Tibial artery (tissue), 4 donors: ENCODE results near the gene CPSF3.
A peak's percentile ranks its signal among the peaks of the same experiment; 100 is the strongest.

Experiments
- DNase-seq, 2 donors: peaks; one replicate each; pipeline ENCODE4 v3.0.0-alpha.2; 2019
- H3K27ac ChIP-seq, 2 donors: fragments of 200-600 bp; sonication (generic) in 1 of 2; 1 replicate in 1 of 2; 2 replicates in 1 of 2; pipeline ENCODE4 v1.5.1; 2018 to 2019; ENCODE audit warnings: mild to moderate bottlenecking in 1 of 2
- H3K27me3 ChIP-seq, 2 donors: fragments of 200-600 bp; sonication (generic) in 1 of 2; one replicate each; pipeline versions ENCODE4 v1.5.1 to v1.6.0; 2016 to 2019
- H3K36me3 ChIP-seq, 3 donors: fragments of 200-600 bp; sonication (generic) in 2 of 3; one replicate each; pipeline ENCODE4 v1.5.1; 2016 to 2019; ENCODE audit warnings: mild to moderate bottlenecking in 2 of 3
- H3K4me1 ChIP-seq, 4 donors: fragments of 200-600 bp; sonication (generic) in 2 of 4; 1 replicate in 3 of 4; 2 replicates in 1 of 4; pipeline ENCODE4 v1.5.1; 2016 to 2019
- H3K4me3 ChIP-seq, 2 donors: fragments of 200-600 bp; sonication (generic) in 1 of 2; 1 replicate in 1 of 2; 2 replicates in 1 of 2; pipeline ENCODE4 v1.5.1; 2018 to 2019; ENCODE audit warnings: mild to moderate bottlenecking in 2 of 2
- H3K9me3 ChIP-seq, 3 donors: fragments of 200-600 bp; sonication (generic) in 1 of 3; one replicate each; pipeline ENCODE4 v1.5.1; 2016 to 2019
- CTCF ChIP-seq, 2 experiments: fragments of 200-600 bp in 1 of 2; fragments of 450-650 bp in 1 of 2; IDR thresholded peaks; one replicate each; pipeline ENCODE4 v1.5.1; 2017 to 2019; ENCODE audit warnings: antibody characterized with exemption in 2 of 2, mild to moderate bottlenecking in 1 of 2, moderate library complexity in 1 of 2
- intact Hi-C: fragments of 100-400 bp; cut with DNase I; formaldehyde crosslinking; loops from one replicate; pipeline ENCODE4 v1.15.0; 2023; ENCODE audit warnings: low total_unique reads

CPSF3 gene

DNA sequence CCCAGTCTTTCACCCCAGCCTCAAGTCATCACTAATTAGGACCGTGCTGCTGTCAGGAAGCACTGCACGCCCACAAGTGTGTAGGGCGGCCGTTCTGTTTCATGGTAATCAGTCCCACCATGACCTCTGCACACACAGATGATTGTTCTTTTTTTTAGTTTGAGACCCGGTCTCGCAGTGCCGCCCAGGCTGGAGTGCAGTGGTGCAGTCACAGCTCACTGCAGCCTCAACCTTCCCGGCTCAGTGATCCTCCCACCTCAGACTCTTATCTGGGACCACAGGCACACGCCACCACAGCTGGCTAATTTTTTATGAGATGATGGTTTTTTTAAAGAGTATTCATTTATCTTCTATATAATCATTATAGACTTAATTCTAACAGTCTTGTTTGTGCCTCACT, 49.1 kb downstream of the CPSF3 start:
- H3K4me1 ChIP-seq, result peaks cover 0 to 41% (median 25%) of the 10 kb centered on the region in 4 donors
- TF ChIP-seq CTCF (IDR thresholded peaks at IDR 0.05), result no peak
- intact Hi-C loops, result loop anchor here (10.0 kb wide), 1 partner anchor 82 kb away; the partner anchor contains the start of gene ADAM17

DNA sequence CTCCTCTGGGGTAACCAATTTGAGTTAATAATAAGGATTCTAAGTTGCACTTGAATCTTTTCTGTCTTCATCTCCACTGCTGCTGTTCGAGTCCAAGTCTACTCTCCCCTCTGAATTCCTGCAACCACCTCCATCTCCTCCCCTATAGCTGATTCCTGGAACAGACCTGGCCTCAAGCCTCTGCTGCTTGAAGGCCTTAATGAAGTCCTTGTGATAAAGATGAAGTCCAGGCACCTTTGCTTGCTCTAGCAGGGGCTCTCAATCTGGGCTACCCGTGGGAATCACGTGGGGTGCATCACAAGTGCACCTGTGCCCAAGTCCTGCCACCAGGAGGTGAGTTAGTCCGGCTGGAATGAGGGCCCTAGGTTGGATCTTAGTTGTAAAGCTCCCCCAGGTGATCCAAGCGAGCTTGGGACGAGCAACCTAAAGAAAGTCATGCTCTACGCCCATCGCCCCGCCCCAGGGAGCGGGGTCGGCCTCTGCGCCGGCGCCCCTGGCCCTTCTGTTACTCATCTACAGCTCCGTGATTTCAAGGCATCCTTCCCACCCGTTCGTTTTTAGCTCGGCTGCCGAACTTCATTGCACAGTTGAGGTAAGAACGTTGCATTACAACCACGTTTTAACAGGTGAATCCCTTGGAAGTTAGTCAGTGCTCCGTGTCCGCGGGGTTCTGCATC, 50.0 kb downstream of the CPSF3 start:
- Histone ChIP-seq H3K4me3 (peak overlapping the region; percentile 81 to 83), H3K9me3 (no peaks in the 10 kb centered on the region), H3K4me1 (peaks cover 0 to 49% (median 25%) of the 10 kb centered on the region in 4 donors), H3K36me3 (peaks cover 0 to 16% (median 7%) of the 10 kb centered on the region in 3 donors), H3K27me3 (no peaks in the 10 kb centered on the region), H3K27ac (peak overlapping the region; percentile 86 to 94)
- intact Hi-C loops, result loop anchor here (10.0 kb wide), 1 partner anchor 81 kb away; the partner anchor contains the start of gene ADAM17
- TF ChIP-seq CTCF (IDR thresholded peaks at IDR 0.05), result peak in 1 of 2 experiments; percentile 7
- no peak for DNase-seq

More for the DNA sequence above, 49.1 kb downstream of the CPSF3 start:
- Histone ChIP-seq H3K27ac (peak overlapping the region in 1 of 2 donors; percentile 61), H3K4me3 (no peak overlapping the region), H3K9me3 (no peaks in the 10 kb centered on the region), H3K36me3 (peaks cover 0 to 25% (median 11%) of the 10 kb centered on the region in 3 donors), H3K27me3 (no peaks in the 10 kb centered on the region)
- no peak for DNase-seq

DNA sequence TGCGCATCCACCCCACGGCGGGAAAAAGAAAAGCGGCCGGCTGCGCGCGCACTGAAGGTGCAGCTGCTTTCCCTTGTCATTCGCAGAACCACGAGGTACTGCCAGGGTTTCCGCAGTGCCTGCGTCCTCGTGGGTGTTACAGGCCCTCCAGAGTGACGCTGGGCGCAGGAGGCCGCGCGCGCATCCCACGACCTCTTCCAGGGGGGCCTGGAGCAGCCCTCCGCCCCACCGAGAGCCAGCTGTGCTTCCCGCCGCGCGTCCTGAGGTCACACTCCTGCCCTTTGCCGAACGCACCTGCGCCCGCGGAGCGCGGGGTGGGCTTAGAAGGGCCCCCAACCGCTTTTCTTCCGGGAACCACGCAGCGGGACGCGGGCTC, 50.5 kb downstream of the CPSF3 start:
- peak overlapping the region; percentile 86 to 94 for H3K27ac ChIP-seq
- TF ChIP-seq CTCF (IDR thresholded peaks at IDR 0.05), result no peak
- peaks cover 0 to 12% (median 6%) of the 10 kb centered on the region in 3 donors for H3K36me3 ChIP-seq
- no peaks in the 10 kb centered on the region for H3K9me3 ChIP-seq
- H3K4me3 ChIP-seq, result peak overlapping the region; percentile 81 to 83
- intact Hi-C loops, result loop anchor here (10.0 kb wide), 1 partner anchor 81 kb away; the partner anchor contains the start of gene ADAM17
- no peaks in the 10 kb centered on the region for H3K27me3 ChIP-seq
- peak; percentile 27 to 83 for DNase-seq
- peaks cover 0 to 54% (median 25%) of the 10 kb centered on the region in 4 donors for H3K4me1 ChIP-seq

DNA sequence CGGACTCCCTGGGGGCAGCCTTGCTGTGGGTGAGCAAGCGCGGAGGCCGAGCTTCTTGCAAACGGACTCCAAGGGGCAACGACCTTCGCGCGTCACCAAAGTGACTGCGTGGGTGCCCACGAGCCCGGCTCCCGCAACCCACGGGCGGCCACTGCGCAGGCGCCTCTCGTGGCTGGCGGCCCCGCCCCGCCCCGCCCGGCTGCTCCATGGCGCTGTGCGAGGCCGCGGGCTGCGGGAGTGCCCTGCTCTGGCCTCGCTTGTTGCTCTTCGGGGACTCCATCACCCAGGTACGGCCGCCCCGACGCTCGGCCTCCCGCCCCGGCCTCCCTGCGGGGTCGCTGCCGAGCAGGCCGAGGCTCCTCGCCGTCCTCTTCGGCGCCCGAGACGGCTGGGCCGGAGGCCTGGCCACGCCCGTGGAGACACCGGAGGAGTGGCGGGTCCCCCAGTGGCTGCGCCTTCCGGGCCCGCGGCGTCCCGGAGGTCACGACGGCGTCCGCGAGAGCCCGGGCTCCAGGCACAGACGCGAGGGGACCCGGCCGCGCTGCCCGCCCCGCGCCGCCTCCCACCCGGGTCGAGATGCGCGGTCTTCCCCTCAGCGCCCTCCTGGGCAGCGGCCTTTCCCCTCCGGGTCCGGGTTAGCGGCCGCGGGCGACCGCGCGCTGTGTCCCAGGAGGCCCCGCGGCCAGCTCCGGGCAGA, 51.1 kb downstream of the CPSF3 start, which contains the start of gene IAH1:
IAH1 (plus strand) TSS at position 191 of the 697 bp plus-strand sequence; CDS start at position 207, 16 bp downstream.
- H3K4me1 ChIP-seq, result peaks cover 0 to 54% (median 25%) of the 10 kb centered on the region in 4 donors
- intact Hi-C loops, result loop anchor here (10.0 kb wide), 1 partner anchor 80 kb away; the partner anchor contains the start of gene ADAM17
- no peak for TF ChIP-seq CTCF (IDR thresholded peaks at IDR 0.05)
- H3K27me3 ChIP-seq, result no peaks in the 10 kb centered on the region
- peak within 1 kb of the TSS; percentile 86 to 94 for H3K27ac ChIP-seq
- H3K9me3 ChIP-seq, result no peaks in the 10 kb centered on the region
- peak within 1 kb of the TSS; percentile 81 to 83 for H3K4me3 ChIP-seq
- peak; percentile 46 to 78 for DNase-seq
- H3K36me3 ChIP-seq, result peaks cover under 1 to 7% (median 2%) of the 10 kb centered on the region in 3 donors

GRCh38 chr2:9477914-9478313, 54.5 kb downstream of the CPSF3 start:
- no peak for TF ChIP-seq CTCF (IDR thresholded peaks at IDR 0.05)
- Histone ChIP-seq H3K4me1 (peaks cover 0 to 43% (median 25%) of the 10 kb centered on the region in 4 donors), H3K27ac (peak overlapping the region in 1 of 2 donors; percentile 26), H3K4me3 (no peak overlapping the region), H3K36me3 (peaks cover 34 to 39% (median 36%) of the 10 kb centered on the region in 3 donors), H3K9me3 (no peaks in the 10 kb centered on the region), H3K27me3 (no peaks in the 10 kb centered on the region)
- intact Hi-C loops, result loop anchor here (10.0 kb wide), 1 partner anchor 77 kb away; the partner anchor contains the start of gene ADAM17
- no peak for DNase-seq
